ENCODE measurements around the gene SLC23A2.

- TF ChIP-seq TAF1 (IDR thresholded peaks at IDR 0.05; ENCODE audit: borderline replicate concordance, insufficient read depth, low read length) (no peak), POLR2AphosphoS5 (IDR thresholded peaks at IDR 0.05; ENCODE audit: low read depth, low read length) (no peak), SIN3A (IDR thresholded peaks at IDR 0.05; ENCODE audit: borderline replicate concordance, insufficient read depth, low read length) (no peak)
- TF ChIP-seq, protein P1, sequence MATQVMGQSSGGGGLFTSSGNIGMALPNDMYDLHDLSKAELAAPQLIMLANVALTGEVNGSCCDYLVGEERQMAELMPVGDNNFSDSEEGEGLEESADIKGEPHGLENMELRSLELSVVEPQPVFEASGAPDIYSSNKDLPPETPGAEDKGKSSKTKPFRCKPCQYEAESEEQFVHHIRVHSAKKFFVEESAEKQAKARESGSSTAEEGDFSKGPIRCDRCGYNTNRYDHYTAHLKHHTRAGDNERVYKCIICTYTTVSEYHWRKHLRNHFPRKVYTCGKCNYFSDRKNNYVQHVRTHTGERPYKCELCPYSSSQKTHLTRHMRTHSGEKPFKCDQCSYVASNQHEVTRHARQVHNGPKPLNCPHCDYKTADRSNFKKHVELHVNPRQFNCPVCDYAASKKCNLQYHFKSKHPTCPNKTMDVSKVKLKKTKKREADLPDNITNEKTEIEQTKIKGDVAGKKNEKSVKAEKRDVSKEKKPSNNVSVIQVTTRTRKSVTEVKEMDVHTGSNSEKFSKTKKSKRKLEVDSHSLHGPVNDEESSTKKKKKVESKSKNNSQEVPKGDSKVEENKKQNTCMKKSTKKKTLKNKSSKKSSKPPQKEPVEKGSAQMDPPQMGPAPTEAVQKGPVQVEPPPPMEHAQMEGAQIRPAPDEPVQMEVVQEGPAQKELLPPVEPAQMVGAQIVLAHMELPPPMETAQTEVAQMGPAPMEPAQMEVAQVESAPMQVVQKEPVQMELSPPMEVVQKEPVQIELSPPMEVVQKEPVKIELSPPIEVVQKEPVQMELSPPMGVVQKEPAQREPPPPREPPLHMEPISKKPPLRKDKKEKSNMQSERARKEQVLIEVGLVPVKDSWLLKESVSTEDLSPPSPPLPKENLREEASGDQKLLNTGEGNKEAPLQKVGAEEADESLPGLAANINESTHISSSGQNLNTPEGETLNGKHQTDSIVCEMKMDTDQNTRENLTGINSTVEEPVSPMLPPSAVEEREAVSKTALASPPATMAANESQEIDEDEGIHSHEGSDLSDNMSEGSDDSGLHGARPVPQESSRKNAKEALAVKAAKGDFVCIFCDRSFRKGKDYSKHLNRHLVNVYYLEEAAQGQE (IDR thresholded peaks at IDR 0.05; ENCODE audit: insufficient read depth in 1 of 2, low read depth in 2 of 2, low read length in 2 of 2) = no peak
Observed at GRCh38 chr20:5013682-5014447, 12.6 kb upstream of the SLC23A2 start.

Data from PFSK-1 (cell line).